PFSK-1 (cell line): ENCODE measurements around the gene ALG5.

Source experiments
- FOXP2 ChIP-seq: optimal IDR thresholded peaks from 2 replicates; pipeline ENCODE3; 2011; ENCODE audit warnings: borderline replicate concordance, control low read depth, inconsistent platforms; ENCODE audit not compliant: insufficient read depth; ENCODE audit errors: extremely low read length, extremely low read depth
- POLR2AphosphoS5 ChIP-seq: IDR thresholded peaks from 2 replicates; pipeline ENCODE4 v1.6.1; 2012; ENCODE audit warnings: low read depth, mild to moderate bottlenecking, control low read depth, low read length, moderate library complexity
- REST ChIP-seq, 2 experiments: IDR thresholded peaks; 2 replicates each; pipeline versions ENCODE4 v1.6.1 to v1.8.0; 2011 to 2012; ENCODE audit warnings: low read depth in 2 of 2, low read length in 2 of 2, control low read depth in 1 of 2, inconsistent platforms in 1 of 2, mild to moderate bottlenecking in 1 of 2, moderate library complexity in 1 of 2; ENCODE audit not compliant: insufficient read depth in 1 of 2
- SIN3A ChIP-seq: IDR thresholded peaks from 2 replicates; pipeline ENCODE4 v1.6.1; 2012; ENCODE audit warnings: mild to moderate bottlenecking, low read length, moderate library complexity, borderline replicate concordance; ENCODE audit not compliant: insufficient read depth
- TAF1 ChIP-seq: IDR thresholded peaks from 2 replicates; pipeline ENCODE4 v1.6.1; 2012; ENCODE audit warnings: low read length, control low read depth, borderline replicate concordance; ENCODE audit not compliant: insufficient read depth

ALG5 gene

GRCh38 chr13:36959456-36960116, 39.6 kb downstream of the ALG5 start:
- TF ChIP-seq TAF1 (no peak), FOXP2 (no peak)

DNA sequence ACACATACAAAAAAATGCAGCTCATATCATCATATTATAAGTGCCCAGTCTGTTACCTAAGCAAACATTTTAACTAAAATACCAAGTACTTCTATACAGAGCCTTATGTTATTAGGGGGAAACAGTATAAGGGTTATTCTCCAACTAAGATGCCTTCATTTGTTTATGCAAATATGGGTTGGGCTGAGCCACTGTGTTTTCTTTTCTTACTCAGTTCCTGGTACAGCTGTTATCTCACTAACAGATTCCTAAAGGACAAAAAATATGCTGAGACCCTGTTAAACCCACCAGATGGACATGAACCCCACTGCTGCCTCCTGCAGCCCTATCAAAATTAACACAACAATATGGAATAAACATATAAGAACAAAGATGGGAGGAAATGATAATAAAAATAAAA, 44.6 kb downstream of the ALG5 start:
- TF ChIP-seq SIN3A, result no peak
- no peak for TF ChIP-seq POLR2AphosphoS5
- no peak for TF ChIP-seq TAF1
- no peak for TF ChIP-seq FOXP2
- no peak for TF ChIP-seq REST (IDR thresholded peaks at IDR 0.05; ENCODE audit: insufficient read depth in 1 of 2, low read depth in 2 of 2, low read length in 2 of 2)

- TF ChIP-seq POLR2AphosphoS5 (no peak), SIN3A (no peak), FOXP2 (no peak), TAF1 (no peak)
These were observed 48.2 kb downstream of the ALG5 start for GRCh38 chr13:36950920-36951319.

GRCh38 chr13:36950330-36950729, 48.8 kb downstream of the ALG5 start:
- no peak for TF ChIP-seq SIN3A
- no peak for TF ChIP-seq TAF1
- TF ChIP-seq REST (IDR thresholded peaks at IDR 0.05; ENCODE audit: insufficient read depth in 1 of 2, low read depth in 2 of 2, low read length in 2 of 2), result no peak
- TF ChIP-seq FOXP2, result no peak
- TF ChIP-seq POLR2AphosphoS5, result no peak

DNA sequence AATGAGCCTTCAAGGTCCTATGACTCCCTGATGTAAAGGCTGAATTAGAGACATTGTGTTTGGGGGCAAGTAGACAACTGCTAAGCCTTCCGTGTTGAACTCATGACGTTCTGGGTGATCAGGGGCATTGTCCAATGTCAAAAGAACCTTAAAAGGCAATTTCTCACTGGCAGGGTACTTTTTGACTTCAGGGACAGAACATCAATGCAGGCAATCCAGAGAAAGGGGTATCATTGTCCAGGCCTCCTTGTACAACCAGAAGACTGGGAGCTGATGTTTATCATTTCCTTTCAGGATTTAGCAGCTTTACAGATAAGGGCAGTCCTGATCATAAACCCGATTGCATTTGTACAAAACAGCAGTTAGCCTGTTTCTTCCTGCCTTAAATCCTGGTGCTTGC, 54.1 kb downstream of the ALG5 start:
- TF ChIP-seq FOXP2 (no peak), SIN3A (no peak), TAF1 (no peak), REST (IDR thresholded peaks at IDR 0.05; ENCODE audit: insufficient read depth in 1 of 2, low read depth in 2 of 2, low read length in 2 of 2) (no peak), POLR2AphosphoS5 (no peak)

- TF ChIP-seq POLR2AphosphoS5, result no peak
- TF ChIP-seq SIN3A, result no peak
- TF ChIP-seq FOXP2, result no peak
- no peak for TF ChIP-seq REST (IDR thresholded peaks at IDR 0.05; ENCODE audit: insufficient read depth in 1 of 2, low read depth in 2 of 2, low read length in 2 of 2)
- no peak for TF ChIP-seq TAF1
These were observed 73.5 kb downstream of the ALG5 start for GRCh38 chr13:36925603-36926002.
